AG09319 (cell line): ENCODE results near the gene ELL.
A peak's percentile ranks its signal among the peaks of the same experiment; 100 is the strongest.

Experiments used
- DNase-seq: peaks from one replicate; pipeline ENCODE4 v3.0.0-alpha.2; 2010; ENCODE audit warnings: low read depth; ENCODE audit errors: extremely low read depth
- TF ChIP-seq, protein P1 (sequence below): IDR thresholded peaks from 2 replicates; pipeline ENCODE4 v1.5.1; 2011; ENCODE audit warnings: low read depth, mild to moderate bottlenecking, inconsistent platforms, low read length, moderate library complexity

Gene ELL

DNA sequence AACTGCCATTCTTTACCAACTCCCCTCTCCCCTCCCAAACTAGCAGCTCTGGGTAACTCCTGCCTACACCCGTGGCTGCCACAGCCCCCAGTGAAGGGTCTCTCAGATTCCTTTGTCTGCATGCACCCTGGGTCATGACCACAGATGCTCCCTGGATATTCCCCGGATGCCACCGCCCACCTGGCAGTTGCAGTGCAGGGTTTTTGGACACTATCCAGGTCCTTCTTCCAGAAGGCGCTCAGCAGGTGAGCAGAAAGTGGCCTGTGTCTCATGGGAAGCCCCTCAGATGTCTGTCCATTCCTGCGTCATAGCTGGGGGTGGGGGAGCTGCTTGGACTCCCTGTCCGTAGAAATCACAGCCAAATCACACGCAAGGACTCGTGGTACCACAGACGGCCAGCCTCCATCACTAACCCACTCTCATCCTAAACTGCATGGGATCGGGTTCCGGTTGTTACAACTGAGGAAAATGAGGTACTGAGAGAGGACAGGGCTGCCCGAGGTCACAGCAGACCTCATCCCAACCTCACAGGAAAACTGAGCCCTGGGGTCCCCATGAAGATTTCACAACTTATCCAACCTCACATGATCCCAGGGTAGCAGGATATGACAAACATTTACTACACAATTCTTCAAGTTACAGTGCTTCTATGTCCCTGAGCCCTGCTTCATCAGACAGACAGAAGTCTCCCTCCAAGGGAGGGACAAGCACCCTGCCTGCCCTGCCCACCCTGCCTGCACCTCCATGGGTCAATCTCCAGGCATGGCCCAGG lies 38.6 kb downstream of the ELL start:
- TF ChIP-seq, protein P1, sequence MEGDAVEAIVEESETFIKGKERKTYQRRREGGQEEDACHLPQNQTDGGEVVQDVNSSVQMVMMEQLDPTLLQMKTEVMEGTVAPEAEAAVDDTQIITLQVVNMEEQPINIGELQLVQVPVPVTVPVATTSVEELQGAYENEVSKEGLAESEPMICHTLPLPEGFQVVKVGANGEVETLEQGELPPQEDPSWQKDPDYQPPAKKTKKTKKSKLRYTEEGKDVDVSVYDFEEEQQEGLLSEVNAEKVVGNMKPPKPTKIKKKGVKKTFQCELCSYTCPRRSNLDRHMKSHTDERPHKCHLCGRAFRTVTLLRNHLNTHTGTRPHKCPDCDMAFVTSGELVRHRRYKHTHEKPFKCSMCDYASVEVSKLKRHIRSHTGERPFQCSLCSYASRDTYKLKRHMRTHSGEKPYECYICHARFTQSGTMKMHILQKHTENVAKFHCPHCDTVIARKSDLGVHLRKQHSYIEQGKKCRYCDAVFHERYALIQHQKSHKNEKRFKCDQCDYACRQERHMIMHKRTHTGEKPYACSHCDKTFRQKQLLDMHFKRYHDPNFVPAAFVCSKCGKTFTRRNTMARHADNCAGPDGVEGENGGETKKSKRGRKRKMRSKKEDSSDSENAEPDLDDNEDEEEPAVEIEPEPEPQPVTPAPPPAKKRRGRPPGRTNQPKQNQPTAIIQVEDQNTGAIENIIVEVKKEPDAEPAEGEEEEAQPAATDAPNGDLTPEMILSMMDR: no peak
- DNase-seq: no peak

DNA sequence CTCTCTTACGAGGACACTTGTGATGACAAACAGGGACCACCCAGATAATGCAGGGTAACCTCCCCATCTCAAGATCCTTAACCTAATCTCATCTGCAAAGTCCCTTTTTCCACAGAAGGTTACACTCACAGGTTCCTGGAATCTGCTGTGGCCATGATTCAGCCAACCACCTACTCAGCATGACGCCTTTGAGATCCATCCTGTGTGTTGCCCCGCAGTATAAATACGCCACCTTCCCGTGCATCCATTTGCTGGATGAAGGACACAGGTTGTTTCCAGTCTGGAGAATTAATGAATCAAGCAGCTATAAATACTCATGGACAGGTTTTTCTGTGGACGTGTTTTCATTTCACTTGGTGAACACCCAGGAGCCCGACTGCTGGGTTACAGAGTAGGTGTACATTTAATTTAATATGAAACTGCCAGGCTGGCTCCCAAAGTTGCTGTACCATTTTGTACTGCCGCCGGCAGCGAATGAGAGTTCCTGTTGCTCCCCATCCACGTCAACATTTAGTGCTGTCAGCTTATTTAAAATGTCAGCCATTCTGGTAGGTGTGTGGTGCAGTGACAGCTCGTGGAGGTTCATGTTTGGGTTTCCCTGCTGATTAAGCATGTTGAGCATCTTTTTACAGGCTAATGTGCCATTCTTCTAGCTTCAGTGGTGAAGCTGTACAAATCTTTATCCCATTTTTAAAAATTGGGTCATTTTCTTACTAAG lies 40.2 kb downstream of the ELL start:
- TF ChIP-seq, protein P1: no peak
- no peak for DNase-seq

- TF ChIP-seq, protein P1: no peak
- DNase-seq: peak; percentile 41
Observed at GRCh38 chr19:18480006-18480691, 41.7 kb downstream of the ELL start.

DNA sequence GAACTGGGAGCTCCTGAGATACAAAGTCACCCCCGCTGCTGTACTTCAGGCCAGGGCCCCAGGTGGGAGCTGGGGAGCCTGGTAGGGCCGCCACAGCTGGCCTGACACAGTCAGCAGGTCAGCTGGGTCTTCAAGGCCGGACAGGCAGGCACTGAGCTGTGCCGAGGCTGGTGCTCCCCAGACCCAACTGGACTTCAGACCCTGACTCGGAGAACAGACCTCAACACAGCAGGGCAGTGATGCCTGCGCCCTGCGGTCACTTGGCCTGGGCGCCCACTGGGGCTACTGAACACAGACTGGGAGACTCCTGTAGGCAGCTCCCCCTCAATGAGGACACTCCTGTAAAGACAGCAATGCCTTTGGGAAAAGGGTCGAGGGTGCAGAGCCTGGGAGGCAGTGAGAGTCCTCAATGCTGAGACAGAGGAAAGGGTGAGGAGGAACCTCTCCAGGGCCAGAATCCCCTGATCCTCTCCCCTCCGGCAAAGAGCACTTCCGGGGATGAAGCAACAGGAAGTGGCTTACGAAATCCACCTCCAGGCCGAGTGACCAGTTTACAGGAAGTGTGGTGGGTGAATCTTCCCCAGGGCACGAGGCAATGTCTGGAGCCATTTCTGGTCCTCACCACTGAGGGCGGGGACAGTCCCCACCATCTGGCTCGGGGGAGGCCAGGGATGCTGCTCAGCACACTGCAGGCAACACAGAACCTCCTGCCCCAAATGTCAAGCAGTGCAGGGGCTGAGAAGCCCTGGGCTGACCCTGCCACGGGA lies 43.1 kb downstream of the ELL start:
- DNase-seq: peak; percentile 79
- TF ChIP-seq, protein P1: no peak

GRCh38 chr19:18477974-18478373 lies 43.9 kb downstream of the ELL start:
- no peak for DNase-seq
- TF ChIP-seq, protein P1: no peak

- no peak for DNase-seq
Observed at GRCh38 chr19:18477042-18477779, 44.7 kb downstream of the ELL start.

More at GRCh38 chr19:18477042-18477779, 44.7 kb downstream of the ELL start:
- TF ChIP-seq, protein P1: peak; percentile 4
